Heart left ventricle (tissue), 16 donors: ENCODE data around the gene USP48. TPM values are rescaled to one million over a fixed set of nuclear protein-coding genes. Genes with fewer than 3 reads are reported as not detected.

ENCODE experiments used
- ATAC-seq, 4 donors: fragments of 200-7000 bp; cut with Tn5 transposase; one replicate each; pipeline ENCODE4 v1.9.1; 2020 to 2022; ENCODE audit warnings: moderate library complexity in 4 of 4, mild to moderate bottlenecking in 3 of 4, moderate number of reproducible peaks in 1 of 4
- DNase-seq, 5 donors: peaks; one replicate each; pipeline ENCODE4 v3.0.0-alpha.2; 2020
- H3K27ac ChIP-seq, 12 donors: fragments of 200-600 bp; sonication (generic) in 4 of 12; one replicate each; pipeline versions ENCODE4 v1.5.0 to v1.8.0; 2016 to 2022; ENCODE audit warnings: mild to moderate bottlenecking in 2 of 12
- H3K27me3 ChIP-seq, 9 donors: fragments of 200-600 bp; sonication (generic) in 2 of 9; one replicate each; pipeline versions ENCODE4 v1.5.1 to v1.8.0; 2016 to 2022; ENCODE audit warnings: mild to moderate bottlenecking in 3 of 9
- H3K36me3 ChIP-seq, 9 donors: fragments of 200-600 bp; sonication (generic) in 2 of 9; one replicate each; pipeline versions ENCODE4 v1.5.0 to v1.8.0; 2018 to 2022; ENCODE audit warnings: mild to moderate bottlenecking in 2 of 9
- H3K4me1 ChIP-seq, 12 donors: fragments of 200-600 bp; sonication (generic) in 4 of 12; one replicate each; pipeline versions ENCODE4 v1.5.0 to v1.8.0; 2016 to 2022; ENCODE audit warnings: mild to moderate bottlenecking in 3 of 12
- H3K4me3 ChIP-seq, 12 donors: fragments of 200-600 bp; sonication (generic) in 4 of 12; one replicate each; pipeline versions ENCODE4 v1.5.0 to v1.8.0; 2017 to 2022; ENCODE audit warnings: mild to moderate bottlenecking in 9 of 12, moderate library complexity in 4 of 12
- H3K9me3 ChIP-seq, 12 donors: fragments of 200-600 bp; sonication (generic) in 4 of 12; one replicate each; pipeline versions ENCODE4 v1.5.0 to v1.8.0; 2016 to 2022; ENCODE audit warnings: mild to moderate bottlenecking in 1 of 12
- POLR2A ChIP-seq, 2 donors: fragments of 450-650 bp; IDR thresholded peaks; one replicate each; pipeline ENCODE4 v1.6.1; 2017; ENCODE audit warnings: antibody characterized with exemption in 2 of 2, mild to moderate bottlenecking in 2 of 2, moderate library complexity in 2 of 2
- WGBS, 4 donors: extraction: QIAGEN DNeasy Blood & Tissue Kit in 2 of 4; methylation state at CpG; one replicate each; pipeline versions ENCODE4 v1.1.5 to v1.1.7; 2013 to 2018; 5-methylcytosine and 5-hydroxymethylcytosine counted together
- intact Hi-C, 10 donors: fragments of 100-400 bp; cut with DNase I; formaldehyde crosslinking; loops; one replicate each; pipeline versions ENCODE4 v1.11.1 to v1.14.2; 2022
- polyA plus RNA-seq, 2 donors: library from polyadenylated mRNA; stranded (reverse); fragments of 200-250 nt; gene quantifications; one replicate each; pipeline ENCODE4 v1.2.3, GENCODE V29; 2013
- total RNA-seq, 9 donors: library from RNA; depleted of rRNA in 2 of 9; stranded (reverse); fragments of >200 nt in 2 of 9; fragmentation: NEBNext Ultra II Directional in 3 of 9; extraction: Animal tissue kit (Norgen Biotek cat#: 25700) in 3 of 9; gene quantifications; one replicate each; pipeline versions ENCODE4 v1.1.0 to v1.2.4, GENCODE V29; 2016 to 2023
- TF ChIP-seq, protein P1 (sequence below), 12 donors: fragments of 200-600 bp; sonication (generic) in 4 of 12; IDR thresholded peaks; one replicate each; pipeline versions ENCODE4 v1.5.0 to v1.8.0; 2018 to 2022; ENCODE audit warnings: antibody characterized with exemption in 12 of 12, mild to moderate bottlenecking in 5 of 12
- donor health status: ischemic (EF 13 %, LVEDD 7.1; RV severe dilation, severe dysfunction).
- donor health status: healthy with polysubstance abuse.
- donor health status: DM: no; HTN: yes; CAD: no.
- donor health status: DM: no; HTN: no; CAD: no.
- donor health status: ischemic (EF 25% LVEDD 6.9; RV normal size, moderate dysfunction).
- donor health status: ischemic (EF 25% LVEDD 5.7; RV mildly dilated, moderate dysfunction).
- donor health status: healthy.
- donor health status: DM: yes; HTN: yes; CAD: no.
- donor health status: ischemic (EF 35%, LVEDD 5.7; RV mildly dilated, moderate dysfunction).
- donor health status: nonischemic (EF 11% LVEDD 7.7; RV severe dilation, severe dysfunction).
- donor health status: DM: yes; HTN: yes; CAD: no.
- donor health status: PGD.
- donor health status: ischemic (EF 29% LVEDD 5.4; RV normal size, mild dysfunction).
- donor health status: nonischemic (EF 23%, LVEDD 6.1; RV moderate dilation, normal function).

USP48 gene
- total and polyA plus RNA-seq, 11 donors: 17.3 to 45.5 (median 38.8) TPM

DNA sequence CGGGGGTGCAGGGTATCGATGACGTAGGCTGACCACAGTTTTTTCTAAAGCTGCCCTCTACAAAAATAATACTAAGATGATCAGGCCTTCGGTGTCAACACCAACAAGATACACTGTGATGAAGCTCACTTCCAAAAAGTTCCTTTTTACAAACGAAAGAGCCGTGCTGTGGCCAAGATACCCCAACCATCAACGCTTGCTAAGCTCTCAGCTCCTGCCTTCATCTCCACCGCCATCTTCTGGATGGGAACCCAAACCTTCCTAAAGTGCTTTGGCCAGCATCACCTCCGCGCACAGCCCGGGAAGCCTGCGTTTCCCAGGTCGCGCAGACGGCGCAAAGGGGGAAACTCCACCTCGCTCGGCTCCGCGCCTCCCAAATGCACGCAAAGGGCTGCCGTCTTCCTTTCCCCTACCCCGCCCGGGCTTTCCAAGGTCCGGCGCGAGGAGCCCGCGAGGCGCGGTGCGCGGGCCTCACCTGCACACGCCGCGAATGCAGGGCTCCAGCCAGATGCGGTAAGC, 541 bp downstream of the USP48 start:
- peaks cover 0 to 9% (median 0%) of the 10 kb centered on the region in 12 donors for H3K9me3 ChIP-seq
- WGBS, 4 donors: 0 to 1% (median 1%) methylated on average over 29 to 37 of the region's 37 CpGs
- no peaks in the 10 kb centered on the region for H3K27me3 ChIP-seq
- peak overlapping the region; percentile 66 to 100 (median 96) for H3K4me3 ChIP-seq
- peaks cover 0 to 35% (median 21%) of the 10 kb centered on the region in 12 donors for H3K4me1 ChIP-seq
- intact Hi-C loops: no loop called here
- peak in 3 of 5 donors; percentile 26 to 55 (median 49) for DNase-seq
- no peaks in the 10 kb centered on the region for H3K36me3 ChIP-seq
- TF ChIP-seq POLR2A (IDR thresholded peaks at IDR 0.05): no peak
- TF ChIP-seq, protein P1, sequence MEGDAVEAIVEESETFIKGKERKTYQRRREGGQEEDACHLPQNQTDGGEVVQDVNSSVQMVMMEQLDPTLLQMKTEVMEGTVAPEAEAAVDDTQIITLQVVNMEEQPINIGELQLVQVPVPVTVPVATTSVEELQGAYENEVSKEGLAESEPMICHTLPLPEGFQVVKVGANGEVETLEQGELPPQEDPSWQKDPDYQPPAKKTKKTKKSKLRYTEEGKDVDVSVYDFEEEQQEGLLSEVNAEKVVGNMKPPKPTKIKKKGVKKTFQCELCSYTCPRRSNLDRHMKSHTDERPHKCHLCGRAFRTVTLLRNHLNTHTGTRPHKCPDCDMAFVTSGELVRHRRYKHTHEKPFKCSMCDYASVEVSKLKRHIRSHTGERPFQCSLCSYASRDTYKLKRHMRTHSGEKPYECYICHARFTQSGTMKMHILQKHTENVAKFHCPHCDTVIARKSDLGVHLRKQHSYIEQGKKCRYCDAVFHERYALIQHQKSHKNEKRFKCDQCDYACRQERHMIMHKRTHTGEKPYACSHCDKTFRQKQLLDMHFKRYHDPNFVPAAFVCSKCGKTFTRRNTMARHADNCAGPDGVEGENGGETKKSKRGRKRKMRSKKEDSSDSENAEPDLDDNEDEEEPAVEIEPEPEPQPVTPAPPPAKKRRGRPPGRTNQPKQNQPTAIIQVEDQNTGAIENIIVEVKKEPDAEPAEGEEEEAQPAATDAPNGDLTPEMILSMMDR (IDR thresholded peaks at IDR 0.05): peak in 7 of 12 donors; percentile 11 to 49 (median 24)
- ATAC-seq: peak in 3 of 4 donors; percentile 8 to 41 (median 37)
- peak overlapping the region in 11 of 12 donors; percentile 98 to 100 (median 100) for H3K27ac ChIP-seq

DNA sequence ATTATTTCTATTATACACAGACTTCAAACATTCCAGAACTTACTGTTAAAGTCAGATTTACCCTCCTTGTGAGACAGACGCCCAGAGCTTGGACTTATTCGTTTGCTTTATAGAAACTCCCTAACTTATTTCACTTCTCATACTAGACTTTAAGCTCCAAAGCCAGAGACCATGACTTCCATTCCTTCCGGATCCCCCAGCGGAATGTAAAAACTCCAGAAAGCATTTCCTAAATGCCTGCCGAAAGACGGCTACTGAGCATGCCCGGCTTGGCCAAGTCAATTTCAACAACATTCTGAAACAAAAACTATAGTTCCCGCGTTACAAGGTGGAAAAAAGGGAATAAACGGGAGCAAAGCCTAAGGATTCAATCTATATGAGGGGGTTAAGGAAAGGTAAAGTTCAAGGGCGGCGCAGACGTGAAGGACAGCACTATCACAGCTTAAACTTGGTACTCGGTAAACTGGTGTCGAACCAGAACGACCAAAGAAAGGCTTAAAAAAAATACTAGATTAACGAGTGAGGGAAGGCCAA, 1.1 kb downstream of the USP48 start:
- no peak for DNase-seq
- 1 to 2% (median 1%) methylated on average over 17 of the region's 17 CpGs for WGBS, 4 donors
- peaks cover 0 to 35% (median 21%) of the 10 kb centered on the region in 12 donors for H3K4me1 ChIP-seq
- peak overlapping the region in 11 of 12 donors; percentile 98 to 100 (median 100) for H3K27ac ChIP-seq
- no peak for TF ChIP-seq POLR2A (IDR thresholded peaks at IDR 0.05)
- TF ChIP-seq, protein P1 (IDR thresholded peaks at IDR 0.05): no peak
- no peak for ATAC-seq
- no peaks in the 10 kb centered on the region for H3K27me3 ChIP-seq
- H3K4me3 ChIP-seq: peak overlapping the region; percentile 66 to 100 (median 96)
- peaks cover 0 to 10% (median 0%) of the 10 kb centered on the region in 12 donors for H3K9me3 ChIP-seq
- no peaks in the 10 kb centered on the region for H3K36me3 ChIP-seq
- intact Hi-C loops: no loop called here

DNA sequence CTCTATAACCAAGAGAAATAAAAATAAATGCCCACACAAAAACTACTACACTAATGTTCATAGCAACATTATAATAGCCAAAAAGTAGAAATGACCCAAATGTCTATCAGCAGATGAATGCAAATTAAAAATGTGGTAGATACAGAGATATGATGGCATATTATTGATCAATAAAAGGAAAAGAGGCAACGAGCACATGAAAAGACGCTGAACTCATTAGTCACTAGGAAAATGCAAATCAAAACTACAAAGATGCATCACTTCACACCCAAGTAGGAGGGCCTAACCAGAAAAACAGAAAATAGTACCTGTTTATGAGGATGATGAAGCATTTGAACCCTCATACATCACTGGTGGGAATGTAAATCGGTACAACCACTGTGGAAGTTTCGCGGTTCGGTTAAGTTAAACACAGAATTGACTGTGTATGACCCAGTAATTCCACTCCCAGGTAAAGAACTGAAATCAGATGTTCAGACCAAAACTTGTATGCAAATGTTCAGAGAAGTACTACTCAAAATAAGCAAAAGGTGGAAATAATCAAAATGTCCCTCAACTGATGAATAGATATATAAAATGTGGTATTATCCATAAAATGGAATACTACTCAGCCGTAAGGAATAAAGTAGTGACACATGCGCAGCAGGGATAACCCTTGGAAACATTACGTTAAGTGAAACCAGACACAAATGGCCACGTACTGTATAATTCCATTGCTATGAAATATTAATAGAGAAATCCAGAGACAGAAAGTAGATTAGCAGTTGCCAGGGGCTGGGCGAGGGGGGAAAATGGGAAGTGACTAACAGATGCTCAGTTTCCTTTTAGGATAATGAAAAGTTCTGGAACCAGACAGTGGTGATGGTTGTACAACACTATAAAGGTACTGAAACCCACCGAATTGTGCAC, 3.1 kb downstream of the USP48 start:
- H3K4me1 ChIP-seq: peaks cover 0 to 43% (median 27%) of the 10 kb centered on the region in 12 donors

More for the DNA sequence above, 3.1 kb downstream of the USP48 start:
- H3K36me3 ChIP-seq: peaks cover 0 to 3% (median 0%) of the 10 kb centered on the region in 9 donors
- H3K4me3 ChIP-seq: peak overlapping the region in 1 of 12 donors; percentile 6
- H3K27me3 ChIP-seq: no peaks in the 10 kb centered on the region
- DNase-seq: no peak
- WGBS, 4 donors: 80 to 86% (median 82%) methylated on average over 12 of the region's 12 CpGs
- H3K27ac ChIP-seq: peak overlapping the region in 1 of 12 donors; percentile 44
- ATAC-seq: no peak
- H3K9me3 ChIP-seq: peaks cover 0 to 10% (median 0%) of the 10 kb centered on the region in 12 donors
- intact Hi-C loops: loop anchor here in 1 of 10 donors (1.0 kb wide), 1 partner anchor 14 kb away; no protein-coding TSS in a partner anchor
- TF ChIP-seq, protein P1 (IDR thresholded peaks at IDR 0.05): no peak
